ENCODE results near the gene BSCL2.

The BSCL2 gene

GRCh38 chr11:62667460-62667859 lies 39.8 kb downstream of the BSCL2 start:
- ATAC-seq, result no peak
- TF ChIP-seq, protein P1, sequence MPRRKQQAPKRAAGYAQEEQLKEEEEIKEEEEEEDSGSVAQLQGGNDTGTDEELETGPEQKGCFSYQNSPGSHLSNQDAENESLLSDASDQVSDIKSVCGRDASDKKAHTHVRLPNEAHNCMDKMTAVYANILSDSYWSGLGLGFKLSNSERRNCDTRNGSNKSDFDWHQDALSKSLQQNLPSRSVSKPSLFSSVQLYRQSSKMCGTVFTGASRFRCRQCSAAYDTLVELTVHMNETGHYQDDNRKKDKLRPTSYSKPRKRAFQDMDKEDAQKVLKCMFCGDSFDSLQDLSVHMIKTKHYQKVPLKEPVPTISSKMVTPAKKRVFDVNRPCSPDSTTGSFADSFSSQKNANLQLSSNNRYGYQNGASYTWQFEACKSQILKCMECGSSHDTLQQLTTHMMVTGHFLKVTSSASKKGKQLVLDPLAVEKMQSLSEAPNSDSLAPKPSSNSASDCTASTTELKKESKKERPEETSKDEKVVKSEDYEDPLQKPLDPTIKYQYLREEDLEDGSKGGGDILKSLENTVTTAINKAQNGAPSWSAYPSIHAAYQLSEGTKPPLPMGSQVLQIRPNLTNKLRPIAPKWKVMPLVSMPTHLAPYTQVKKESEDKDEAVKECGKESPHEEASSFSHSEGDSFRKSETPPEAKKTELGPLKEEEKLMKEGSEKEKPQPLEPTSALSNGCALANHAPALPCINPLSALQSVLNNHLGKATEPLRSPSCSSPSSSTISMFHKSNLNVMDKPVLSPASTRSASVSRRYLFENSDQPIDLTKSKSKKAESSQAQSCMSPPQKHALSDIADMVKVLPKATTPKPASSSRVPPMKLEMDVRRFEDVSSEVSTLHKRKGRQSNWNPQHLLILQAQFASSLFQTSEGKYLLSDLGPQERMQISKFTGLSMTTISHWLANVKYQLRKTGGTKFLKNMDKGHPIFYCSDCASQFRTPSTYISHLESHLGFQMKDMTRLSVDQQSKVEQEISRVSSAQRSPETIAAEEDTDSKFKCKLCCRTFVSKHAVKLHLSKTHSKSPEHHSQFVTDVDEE (CRISPR knock-in tag; IDR thresholded peaks at IDR 0.05), result no peak
- TF ChIP-seq PATZ1 (CRISPR knock-in tag; IDR thresholded peaks at IDR 0.05; ENCODE audit: borderline replicate concordance) (no peak), ARNTL (CRISPR knock-in tag; IDR thresholded peaks at IDR 0.05; ENCODE audit: borderline replicate concordance, low read depth) (no peak), TOX (CRISPR knock-in tag; IDR thresholded peaks at IDR 0.05; ENCODE audit: borderline replicate concordance) (no peak), ISL1 (CRISPR knock-in tag; IDR thresholded peaks at IDR 0.05) (no peak), ZFP30 (CRISPR knock-in tag; IDR thresholded peaks at IDR 0.05) (no peak), CSDC2 (CRISPR knock-in tag; IDR thresholded peaks at IDR 0.05) (no peak), ESRRG (CRISPR knock-in tag; IDR thresholded peaks at IDR 0.05) (no peak), ZNF565 (CRISPR knock-in tag; conservative IDR thresholded peaks at IDR 0.05; ENCODE audit: low read depth) (no peak), OSR1 (CRISPR knock-in tag; IDR thresholded peaks at IDR 0.05) (no peak), RARB (CRISPR knock-in tag; IDR thresholded peaks at IDR 0.05) (no peak), GLIS3 (CRISPR knock-in tag; IDR thresholded peaks at IDR 0.05) (no peak)

DNA sequence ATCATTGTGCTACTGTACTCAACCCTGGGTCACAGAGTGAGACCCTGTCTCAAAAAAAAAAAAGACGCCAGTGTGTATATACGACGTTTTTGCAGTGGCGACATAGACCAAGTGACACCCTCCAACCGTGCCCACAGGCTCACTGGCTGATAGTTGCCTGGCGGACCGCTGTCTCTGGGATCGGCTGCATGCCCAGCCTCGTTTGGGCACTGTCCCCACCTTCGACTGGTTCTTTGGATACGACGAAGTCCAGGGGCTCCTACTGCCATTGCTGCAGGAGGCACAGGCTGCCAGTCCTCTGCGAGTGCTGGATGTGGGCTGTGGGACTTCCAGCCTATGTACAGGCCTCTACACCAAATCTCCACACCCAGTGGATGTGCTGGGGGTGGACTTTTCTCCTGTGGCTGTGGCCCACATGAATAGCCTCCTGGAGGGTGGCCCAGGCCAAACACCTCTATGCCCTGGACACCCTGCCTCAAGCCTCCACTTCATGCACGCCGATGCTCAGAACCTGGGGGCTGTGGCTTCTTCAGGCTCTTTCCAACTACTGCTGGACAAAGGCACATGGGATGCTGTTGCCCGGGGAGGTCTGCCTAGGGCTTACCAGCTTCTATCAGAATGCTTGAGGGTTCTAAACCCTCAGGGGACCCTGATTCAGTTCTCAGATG lies 40.8 kb downstream of the BSCL2 start:
- no peak for ATAC-seq
- TF ChIP-seq ZNF565 (CRISPR knock-in tag; conservative IDR thresholded peaks at IDR 0.05; ENCODE audit: low read depth), result no peak
- no peak for TF ChIP-seq CREB5 (CRISPR knock-in tag; IDR thresholded peaks at IDR 0.05; ENCODE audit: low read depth)
- no peak for TF ChIP-seq CSDC2 (CRISPR knock-in tag; IDR thresholded peaks at IDR 0.05)
- no peak for TF ChIP-seq ZC3H10 (CRISPR knock-in tag; IDR thresholded peaks at IDR 0.05)
- TF ChIP-seq, protein P2, sequence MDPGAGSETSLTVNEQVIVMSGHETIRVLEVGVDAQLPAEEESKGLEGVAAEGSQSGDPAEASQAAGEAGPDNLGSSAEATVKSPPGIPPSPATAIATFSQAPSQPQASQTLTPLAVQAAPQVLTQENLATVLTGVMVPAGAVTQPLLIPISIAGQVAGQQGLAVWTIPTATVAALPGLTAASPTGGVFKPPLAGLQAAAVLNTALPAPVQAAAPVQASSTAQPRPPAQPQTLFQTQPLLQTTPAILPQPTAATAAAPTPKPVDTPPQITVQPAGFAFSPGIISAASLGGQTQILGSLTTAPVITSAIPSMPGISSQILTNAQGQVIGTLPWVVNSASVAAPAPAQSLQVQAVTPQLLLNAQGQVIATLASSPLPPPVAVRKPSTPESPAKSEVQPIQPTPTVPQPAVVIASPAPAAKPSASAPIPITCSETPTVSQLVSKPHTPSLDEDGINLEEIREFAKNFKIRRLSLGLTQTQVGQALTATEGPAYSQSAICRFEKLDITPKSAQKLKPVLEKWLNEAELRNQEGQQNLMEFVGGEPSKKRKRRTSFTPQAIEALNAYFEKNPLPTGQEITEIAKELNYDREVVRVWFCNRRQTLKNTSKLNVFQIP (CRISPR knock-in tag; IDR thresholded peaks at IDR 0.05; ENCODE audit: borderline replicate concordance, low read depth), result no peak
- no peak for TF ChIP-seq OSR1 (CRISPR knock-in tag; IDR thresholded peaks at IDR 0.05)
- TF ChIP-seq ZFP3 (CRISPR knock-in tag; IDR thresholded peaks at IDR 0.05), result no peak
- no peak for TF ChIP-seq PATZ1 (CRISPR knock-in tag; IDR thresholded peaks at IDR 0.05; ENCODE audit: borderline replicate concordance)
- TF ChIP-seq, protein P1 (CRISPR knock-in tag; IDR thresholded peaks at IDR 0.05), result no peak
- TF ChIP-seq SNAI2 (CRISPR knock-in tag; IDR thresholded peaks at IDR 0.05), result no peak
- no peak for TF ChIP-seq GLIS3 (CRISPR knock-in tag; IDR thresholded peaks at IDR 0.05)
- no peak for TF ChIP-seq ZNF8 (CRISPR knock-in tag; IDR thresholded peaks at IDR 0.05)
- no peak for TF ChIP-seq PPARA (CRISPR knock-in tag; IDR thresholded peaks at IDR 0.05; ENCODE audit: borderline replicate concordance)
- TF ChIP-seq, protein P3, sequence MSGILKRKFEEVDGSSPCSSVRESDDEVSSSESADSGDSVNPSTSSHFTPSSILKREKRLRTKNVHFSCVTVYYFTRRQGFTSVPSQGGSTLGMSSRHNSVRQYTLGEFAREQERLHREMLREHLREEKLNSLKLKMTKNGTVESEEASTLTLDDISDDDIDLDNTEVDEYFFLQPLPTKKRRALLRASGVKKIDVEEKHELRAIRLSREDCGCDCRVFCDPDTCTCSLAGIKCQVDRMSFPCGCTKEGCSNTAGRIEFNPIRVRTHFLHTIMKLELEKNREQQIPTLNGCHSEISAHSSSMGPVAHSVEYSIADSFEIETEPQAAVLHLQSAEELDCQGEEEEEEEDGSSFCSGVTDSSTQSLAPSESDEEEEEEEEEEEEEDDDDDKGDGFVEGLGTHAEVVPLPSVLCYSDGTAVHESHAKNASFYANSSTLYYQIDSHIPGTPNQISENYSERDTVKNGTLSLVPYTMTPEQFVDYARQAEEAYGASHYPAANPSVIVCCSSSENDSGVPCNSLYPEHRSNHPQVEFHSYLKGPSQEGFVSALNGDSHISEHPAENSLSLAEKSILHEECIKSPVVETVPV (CRISPR knock-in tag; IDR thresholded peaks at IDR 0.05), result no peak
- no peak for TF ChIP-seq ISL1 (CRISPR knock-in tag; IDR thresholded peaks at IDR 0.05)
- no peak for TF ChIP-seq ARNTL (CRISPR knock-in tag; IDR thresholded peaks at IDR 0.05; ENCODE audit: borderline replicate concordance, low read depth)
- TF ChIP-seq TOX (CRISPR knock-in tag; IDR thresholded peaks at IDR 0.05; ENCODE audit: borderline replicate concordance), result no peak
